Stomach (tissue), 4 donors: ENCODE measurements around the gene SEPHS1.

Experiments used
- CTCF ChIP-seq, 7 experiments: fragments of 450-650 bp in 4 of 7; fragments of 200-600 bp in 3 of 7; sonication (generic) in 3 of 7; IDR thresholded peaks; one replicate each; pipeline ENCODE4 v1.5.1; 2016 to 2019; ENCODE audit warnings: antibody characterized with exemption in 7 of 7, control low read depth in 2 of 7, mild to moderate bottlenecking in 1 of 7
- EP300 ChIP-seq: sonication (generic); formaldehyde crosslinking; IDR thresholded peaks from one replicate; pipeline ENCODE4 v1.6.1; 2017; ENCODE audit warnings: antibody characterized with exemption

DNA sequence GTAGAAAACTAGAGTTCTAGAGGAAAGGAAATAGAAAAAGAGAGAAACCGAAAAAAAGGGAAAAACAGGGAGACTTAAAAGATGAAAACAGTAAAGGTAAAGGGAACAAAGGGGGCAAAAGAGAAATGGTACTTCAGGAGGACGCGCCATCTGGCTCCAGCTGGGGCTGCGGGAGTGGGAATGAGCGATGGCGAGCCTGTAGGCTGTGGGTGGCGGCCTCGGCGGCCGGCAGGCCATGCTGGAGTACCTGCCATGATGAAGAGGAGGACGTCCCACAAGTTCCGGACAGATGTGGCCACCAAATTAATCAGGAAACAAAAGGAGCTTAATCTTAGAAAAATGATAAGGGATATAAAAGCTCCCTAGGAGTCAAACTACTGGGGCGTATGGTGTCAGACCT lies 26.5 kb downstream of the SEPHS1 start:
- no peak for TF ChIP-seq CTCF (IDR thresholded peaks at IDR 0.05)
- no peak for TF ChIP-seq EP300
